ENCODE data around the gene SMURF1.

DNA sequence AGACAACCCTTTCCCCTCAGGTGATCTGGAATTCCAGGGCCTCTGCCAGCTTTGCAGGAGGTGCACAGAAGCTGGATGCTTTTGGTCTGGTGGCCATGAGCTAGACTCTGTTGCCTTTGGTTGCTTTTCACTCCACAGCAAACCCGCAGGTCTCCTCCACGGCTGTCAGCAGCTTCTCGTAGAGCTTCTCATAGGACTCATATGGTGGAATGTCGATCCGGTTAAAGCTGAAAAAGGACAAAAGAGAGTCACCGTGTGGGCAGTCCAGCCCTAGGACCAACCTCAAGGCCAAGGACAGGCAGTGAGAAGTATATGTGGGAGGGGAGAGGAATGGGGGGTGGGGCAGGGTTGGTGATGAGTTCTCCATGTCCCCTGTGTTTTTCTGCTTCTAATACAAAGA, 113.5 kb downstream of the SMURF1 start:
- TF ChIP-seq, protein P1, sequence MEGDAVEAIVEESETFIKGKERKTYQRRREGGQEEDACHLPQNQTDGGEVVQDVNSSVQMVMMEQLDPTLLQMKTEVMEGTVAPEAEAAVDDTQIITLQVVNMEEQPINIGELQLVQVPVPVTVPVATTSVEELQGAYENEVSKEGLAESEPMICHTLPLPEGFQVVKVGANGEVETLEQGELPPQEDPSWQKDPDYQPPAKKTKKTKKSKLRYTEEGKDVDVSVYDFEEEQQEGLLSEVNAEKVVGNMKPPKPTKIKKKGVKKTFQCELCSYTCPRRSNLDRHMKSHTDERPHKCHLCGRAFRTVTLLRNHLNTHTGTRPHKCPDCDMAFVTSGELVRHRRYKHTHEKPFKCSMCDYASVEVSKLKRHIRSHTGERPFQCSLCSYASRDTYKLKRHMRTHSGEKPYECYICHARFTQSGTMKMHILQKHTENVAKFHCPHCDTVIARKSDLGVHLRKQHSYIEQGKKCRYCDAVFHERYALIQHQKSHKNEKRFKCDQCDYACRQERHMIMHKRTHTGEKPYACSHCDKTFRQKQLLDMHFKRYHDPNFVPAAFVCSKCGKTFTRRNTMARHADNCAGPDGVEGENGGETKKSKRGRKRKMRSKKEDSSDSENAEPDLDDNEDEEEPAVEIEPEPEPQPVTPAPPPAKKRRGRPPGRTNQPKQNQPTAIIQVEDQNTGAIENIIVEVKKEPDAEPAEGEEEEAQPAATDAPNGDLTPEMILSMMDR (IDR thresholded peaks at IDR 0.05; ENCODE audit: insufficient read depth, low read depth, low read length) = no peak
- TF ChIP-seq EZH2 (IDR thresholded peaks at IDR 0.05; ENCODE audit: insufficient read depth, low read length) = no peak
